SK-N-SH (cell line): Measurements from ENCODE around the gene DNAH11. TPM values are rescaled to one million over a fixed set of nuclear protein-coding genes. Genes with fewer than 3 reads are reported as not detected.

Source experiments
- CTCF ChIA-PET: fragments of 300-600, 350-600 bp; formaldehyde crosslinking; extraction: SDS; loops from one replicate; lab custom pipeline; 2021; lab: Yijun Ruan, JAX
- POLR2A ChIA-PET: fragments of 350-600 bp; sonication (Branson Sonifier 250); formaldehyde crosslinking; extraction: SDS; loops from one replicate; lab custom pipeline; 2020; ENCODE audit warnings: antibody characterized with exemption, inconsistent platforms; lab: Yijun Ruan, JAX
- DNase-seq: peaks from one replicate; pipeline ENCODE4 v3.0.0; 2012
- H2AFZ ChIP-seq: fragments of 200-600 bp; sonication (generic); 2 replicates; pipeline ENCODE4 v1.8.1; 2016; ENCODE audit warnings: antibody characterized with exemption, mild to moderate bottlenecking, low read depth
- H3F3A ChIP-seq: fragments of 200-600 bp; sonication (generic); replicated peaks from 2 replicates; pipeline ENCODE3; 2016; ENCODE audit warnings: antibody characterized with exemption, mild to moderate bottlenecking; ENCODE audit not compliant: insufficient read depth
- H3K27ac ChIP-seq, 2 experiments: fragments of 200-500 bp in 1 of 2; fragments of 200-600 bp in 1 of 2; sonication (Bioruptor generic) in 1 of 2; sonication (generic), shearing (Covaris generic) in 1 of 2; 2 replicates each; pipeline versions ENCODE4 v1.5.1 to v1.6.1; 2014 to 2016; ENCODE audit warnings: low read depth in 2 of 2, inconsistent platforms in 1 of 2, low read length in 1 of 2, mild to moderate bottlenecking in 1 of 2, mixed read lengths in 1 of 2
- H3K27me3 ChIP-seq: fragments of 200-600 bp; sonication (generic), shearing (Covaris generic); 2 replicates; pipeline ENCODE4 v1.6.1; 2016; ENCODE audit warnings: mixed run types; ENCODE audit not compliant: insufficient read depth
- H3K36me3 ChIP-seq, 2 experiments: fragments of 200-500 bp in 1 of 2; fragments of 200-600 bp in 1 of 2; sonication (Bioruptor generic) in 1 of 2; sonication (generic) in 1 of 2; replicated peaks in 1 of 2; 2 replicates each; pipeline versions ENCODE3 to v1.5.1; 2014 to 2016; ENCODE audit warnings: low read length in 1 of 2, mild to moderate bottlenecking in 1 of 2; ENCODE audit not compliant: insufficient read depth in 2 of 2, control insufficient read depth in 1 of 2
- H3K4me1 ChIP-seq, 2 experiments: fragments of 200-500 bp in 1 of 2; fragments of 200-600 bp in 1 of 2; sonication (Bioruptor generic) in 1 of 2; sonication (generic), shearing (Covaris generic) in 1 of 2; 2 replicates each; pipeline versions ENCODE4 v1.5.1 to v1.6.1; 2014 to 2016; ENCODE audit warnings: low read depth in 1 of 2, low read length in 1 of 2, mixed run types in 1 of 2; ENCODE audit not compliant: insufficient read depth in 2 of 2, control insufficient read depth in 1 of 2
- H3K4me2 ChIP-seq: fragments of 200-600 bp; sonication (generic), shearing (Covaris generic); 2 replicates; pipeline ENCODE4 v1.6.1; 2017; ENCODE audit warnings: mixed run types
- H3K4me3 ChIP-seq, 2 experiments: fragments of 200-500 bp in 1 of 2; fragments of 200-600 bp in 1 of 2; sonication (Bioruptor generic) in 1 of 2; sonication (generic), shearing (Covaris generic) in 1 of 2; 2 replicates each; pipeline versions ENCODE4 v1.5.1 to v1.8.1; 2014 to 2016; ENCODE audit warnings: low read depth in 2 of 2, inconsistent platforms in 1 of 2, low read length in 1 of 2, mild to moderate bottlenecking in 1 of 2, mixed read lengths in 1 of 2, moderate library complexity in 1 of 2
- H3K79me2 ChIP-seq: fragments of 200-600 bp; sonication (generic); 2 replicates; pipeline ENCODE4 v1.8.1; 2017; ENCODE audit warnings: mild to moderate bottlenecking; ENCODE audit not compliant: insufficient read depth
- H3K9ac ChIP-seq: fragments of 200-600 bp; sonication (generic); 2 replicates; pipeline ENCODE4 v1.6.1; 2017; ENCODE audit warnings: mixed run types
- H3K9me2 ChIP-seq: fragments of 200-600 bp; sonication (generic); 2 replicates; pipeline ENCODE4 v1.6.1; 2017; ENCODE audit warnings: mixed run types
- H3K9me3 ChIP-seq: fragments of 200-600 bp; sonication (generic); 2 replicates; pipeline ENCODE4 v1.6.1; 2017; ENCODE audit warnings: mixed run types, mild to moderate bottlenecking, moderate library complexity
- H4K20me1 ChIP-seq: fragments of 200-600 bp; sonication (generic); 2 replicates; pipeline ENCODE4 v1.6.1; 2017; ENCODE audit warnings: mild to moderate bottlenecking, mixed run types; ENCODE audit not compliant: insufficient read depth
- CHD2 ChIP-seq: fragments of 150-350 bp; IDR thresholded peaks from 2 replicates; pipeline ENCODE4 v1.6.1; 2018; ENCODE audit warnings: low read length; ENCODE audit not compliant: partially characterized antibody
- CTCF ChIP-seq: fragments of 200-600 bp; sonication (generic); IDR thresholded peaks from 2 replicates; pipeline ENCODE4 v1.6.1; 2017; ENCODE audit warnings: antibody characterized with exemption, mild to moderate bottlenecking, moderate library complexity
- ELF1 ChIP-seq: IDR thresholded peaks from 2 replicates; pipeline ENCODE4 v1.4.0; 2012
- EZH2phosphoT487 ChIP-seq: fragments of 200-600 bp; sonication (generic); IDR thresholded peaks from 2 replicates; pipeline ENCODE4 v1.6.1; 2017; ENCODE audit warnings: low read depth, mixed run types, mild to moderate bottlenecking, antibody characterized with exemption, moderate library complexity, borderline replicate concordance
- FOSL2 ChIP-seq: IDR thresholded peaks from 2 replicates; pipeline ENCODE4 v1.4.0; 2012; ENCODE audit warnings: low read depth, mild to moderate bottlenecking, moderate library complexity, borderline replicate concordance
- FOXJ3 ChIP-seq: sonication (generic); formaldehyde crosslinking; IDR thresholded peaks from 2 replicates; pipeline ENCODE4 v1.5.1; 2020; ENCODE audit warnings: mild to moderate bottlenecking, missing genetic modification reagents
- FOXM1 ChIP-seq: IDR thresholded peaks from 2 replicates; pipeline ENCODE4 v1.4.0; 2012; ENCODE audit warnings: low read depth, mild to moderate bottlenecking
- GABPA ChIP-seq: IDR thresholded peaks from 2 replicates; pipeline ENCODE4 v1.4.0; 2012; ENCODE audit warnings: low read depth, mild to moderate bottlenecking
- GATA2 ChIP-seq: sonication (generic); formaldehyde crosslinking; IDR thresholded peaks from 2 replicates; pipeline ENCODE4 v1.5.0; 2020; ENCODE audit warnings: mild to moderate bottlenecking, missing genetic modification reagents
- MEF2A ChIP-seq: IDR thresholded peaks from 2 replicates; pipeline ENCODE4 v1.4.0; 2012; ENCODE audit warnings: low read depth, borderline replicate concordance
- PBX3 ChIP-seq: IDR thresholded peaks from 2 replicates; pipeline ENCODE4; 2012
- RAD21 ChIP-seq: IDR thresholded peaks from 2 replicates; pipeline ENCODE4 v1.6.1; 2012; ENCODE audit warnings: mild to moderate bottlenecking, low read length
- RCOR1 ChIP-seq: fragments of 150-350 bp; IDR thresholded peaks from 2 replicates; pipeline ENCODE4 v1.6.1; 2017; ENCODE audit warnings: antibody characterized with exemption, low read length
- REST ChIP-seq: IDR thresholded peaks from 2 replicates; pipeline ENCODE4 v1.6.1; 2012; ENCODE audit warnings: mild to moderate bottlenecking, low read depth, low read length, moderate library complexity
- SIN3A ChIP-seq: IDR thresholded peaks from 2 replicates; pipeline ENCODE4 v1.6.1; 2012; ENCODE audit warnings: low read depth, mild to moderate bottlenecking, low read length, moderate library complexity, borderline replicate concordance
- WGBS: methylation state at CpG from one replicate; pipeline ENCODE4 v1.1.6; 2017; ENCODE audit warnings: low lambda C conversion rate; 5-methylcytosine and 5-hydroxymethylcytosine counted together
- polyA plus RNA-seq, 3 experiments: library from polyadenylated mRNA; depleted of rRNA; stranded (reverse); fragments of >200 nt; gene quantifications; 2 replicates each; pipeline ENCODE4 v1.2.3, GENCODE V29; 2012
- TF ChIP-seq, protein P1 (sequence below): fragments of 150-350 bp; IDR thresholded peaks from 2 replicates; pipeline ENCODE4 v1.6.1; 2017; ENCODE audit warnings: antibody characterized with exemption, low read length, low read depth, borderline replicate concordance
- TF ChIP-seq, protein P2 (sequence below): fragments of 150-350 bp; IDR thresholded peaks from 2 replicates; pipeline ENCODE4 v1.6.1; 2016; ENCODE audit warnings: mild to moderate bottlenecking, low read depth, low read length

The DNAH11 gene
- polyA plus RNA-seq, 1 of the 3 experiments (the other 2 are of a cell fraction) = 0.77 TPM

DNA sequence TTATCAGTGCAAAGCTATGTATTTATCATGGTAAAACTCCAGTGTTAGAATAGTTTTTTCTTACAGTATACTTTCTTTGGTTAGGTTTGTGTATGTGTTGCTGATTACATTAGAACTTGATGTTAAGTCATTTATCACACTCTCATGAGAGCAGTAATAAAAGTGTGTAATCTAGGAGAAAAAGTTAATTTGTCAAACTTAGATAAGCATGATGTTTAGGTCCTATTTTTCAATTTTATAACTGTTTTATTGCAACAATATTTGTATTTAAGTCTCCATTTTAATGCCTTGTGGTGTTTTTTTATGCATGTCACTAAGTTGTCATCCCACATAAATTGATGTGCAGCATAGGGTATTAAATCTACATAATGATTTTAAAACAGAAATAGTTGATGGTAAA lies 28.8 kb upstream of the DNAH11 start:
- no peaks in the 10 kb centered on the region for H3K79me2 ChIP-seq
- no peak for TF ChIP-seq FOXM1
- TF ChIP-seq RCOR1 = no peak
- TF ChIP-seq GABPA = no peak
- TF ChIP-seq EZH2phosphoT487 = no peak
- no peak for TF ChIP-seq CHD2
- TF ChIP-seq CTCF = no peak
- no peak for TF ChIP-seq MEF2A
- no peak for TF ChIP-seq ELF1
- peaks cover 11 to 16% of the 10 kb centered on the region in 2 experiments for H3K36me3 ChIP-seq
- no peak overlapping the region for H2AFZ ChIP-seq
- no peaks in the 10 kb centered on the region for H4K20me1 ChIP-seq
- H3K9ac ChIP-seq = no peak overlapping the region
- no peak overlapping the region for H3K27ac ChIP-seq
- H3K4me3 ChIP-seq = no peak overlapping the region
- no peaks in the 10 kb centered on the region for H3K27me3 ChIP-seq
- H3K4me2 ChIP-seq = no peak overlapping the region
- ChIA-PET POLR2A (no interaction called here), CTCF (no interaction called here)
- no peak for DNase-seq
- H3K4me1 ChIP-seq = no peaks in the 10 kb centered on the region; a peak in 1 of 4 replicates
- no peaks in the 10 kb centered on the region for H3K9me2 ChIP-seq
- no peaks in the 10 kb centered on the region for H3F3A ChIP-seq
- peaks cover 7% of the 10 kb centered on the region for H3K9me3 ChIP-seq

DNA sequence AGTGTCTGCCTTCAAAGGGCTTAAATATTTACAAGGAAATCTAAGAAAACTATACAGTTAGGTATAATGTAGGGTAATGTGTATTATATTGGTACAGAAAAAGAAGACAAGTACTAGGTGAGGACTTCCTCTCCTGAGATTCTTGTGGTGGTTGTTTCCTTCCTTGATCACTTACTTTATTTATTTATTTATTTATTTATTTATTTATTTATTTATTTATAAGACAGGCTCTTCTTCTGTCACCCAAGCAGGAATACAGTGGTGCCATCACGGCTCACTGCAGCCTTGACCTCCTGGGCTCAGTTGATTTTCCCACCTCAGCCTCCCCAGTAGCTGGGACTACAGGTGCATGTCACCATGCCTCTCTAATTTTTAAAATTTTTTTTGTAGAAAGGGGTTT lies 18.2 kb upstream of the DNAH11 start:
- Histone ChIP-seq H3K9me2 (no peaks in the 10 kb centered on the region), H3K9me3 (no peaks in the 10 kb centered on the region; the same call in 1 of the 2 replicates), H3K9ac (no peak overlapping the region), H3K4me3 (no peak overlapping the region), H2AFZ (no peak overlapping the region), H3K27me3 (no peaks in the 10 kb centered on the region; the same call in 1 of the 2 replicates), H3F3A (no peaks in the 10 kb centered on the region), H4K20me1 (no peaks in the 10 kb centered on the region), H3K36me3 (no peaks in the 10 kb centered on the region), H3K4me2 (no peak overlapping the region), H3K4me1 (no peaks in the 10 kb centered on the region), H3K79me2 (no peaks in the 10 kb centered on the region), H3K27ac (no peak overlapping the region)
- CTCF ChIA-PET = interaction anchor here (1.2 to 1.8 kb wide), 2 partner anchors 17 to 34 kb away, joined by 4 to 6 read pairs; no protein-coding TSS in a partner anchor
- DNase-seq = no peak
- WGBS = 20% methylated on average over 1 of the region's 1 CpG
- TF ChIP-seq FOSL2 (no peak), RCOR1 (no peak), GATA2 (CRISPR knock-in tag) (no peak), REST (no peak), CHD2 (no peak), PBX3 (no peak), RAD21 (no peak), SIN3A (no peak), FOXJ3 (CRISPR knock-in tag) (no peak)
- TF ChIP-seq, protein P1, sequence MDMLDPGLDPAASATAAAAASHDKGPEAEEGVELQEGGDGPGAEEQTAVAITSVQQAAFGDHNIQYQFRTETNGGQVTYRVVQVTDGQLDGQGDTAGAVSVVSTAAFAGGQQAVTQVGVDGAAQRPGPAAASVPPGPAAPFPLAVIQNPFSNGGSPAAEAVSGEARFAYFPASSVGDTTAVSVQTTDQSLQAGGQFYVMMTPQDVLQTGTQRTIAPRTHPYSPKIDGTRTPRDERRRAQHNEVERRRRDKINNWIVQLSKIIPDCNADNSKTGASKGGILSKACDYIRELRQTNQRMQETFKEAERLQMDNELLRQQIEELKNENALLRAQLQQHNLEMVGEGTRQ = no peak
- TF ChIP-seq, protein P2, sequence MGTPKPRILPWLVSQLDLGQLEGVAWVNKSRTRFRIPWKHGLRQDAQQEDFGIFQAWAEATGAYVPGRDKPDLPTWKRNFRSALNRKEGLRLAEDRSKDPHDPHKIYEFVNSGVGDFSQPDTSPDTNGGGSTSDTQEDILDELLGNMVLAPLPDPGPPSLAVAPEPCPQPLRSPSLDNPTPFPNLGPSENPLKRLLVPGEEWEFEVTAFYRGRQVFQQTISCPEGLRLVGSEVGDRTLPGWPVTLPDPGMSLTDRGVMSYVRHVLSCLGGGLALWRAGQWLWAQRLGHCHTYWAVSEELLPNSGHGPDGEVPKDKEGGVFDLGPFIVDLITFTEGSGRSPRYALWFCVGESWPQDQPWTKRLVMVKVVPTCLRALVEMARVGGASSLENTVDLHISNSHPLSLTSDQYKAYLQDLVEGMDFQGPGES = no peak
- POLR2A ChIA-PET = no interaction called here
